ENCODE data around the gene ABLIM2. TPM values are rescaled to one million over a fixed set of nuclear protein-coding genes. Genes with fewer than 3 reads are reported as not detected.

The ABLIM2 gene
- total and polyA plus RNA-seq, 2 of the 4 experiments (the other 2 are of a cell fraction): under 0.01 to 0.10 TPM

- H3K4me2 ChIP-seq (ENCODE audit: low read depth, low read length): no peak overlapping the region
- no peak overlapping the region for H3K23ac ChIP-seq (ENCODE audit: low read depth, low read length)
- no peak overlapping the region for H2BK15ac ChIP-seq (ENCODE audit: low read depth, low read length)
- in situ Hi-C loops (cut with MboI; ENCODE audit: low sequenced_read_pairs): no loop called here
- no peak overlapping the region for H2AFZ ChIP-seq (replicated peaks; ENCODE audit: low read length, poor library complexity)
- H3K4ac ChIP-seq (ENCODE audit: low read depth, low read length): no peak overlapping the region
- no peak overlapping the region for H3K9ac ChIP-seq (ENCODE audit: low read depth, low read length)
- no peak overlapping the region for H3K27ac ChIP-seq (ENCODE audit: insufficient read depth, low read length)
- CTCF ChIA-PET: no interaction called here
- no peaks in the 10 kb centered on the region for H3K9me1 ChIP-seq (ENCODE audit: insufficient read depth, low read length)
- no peak overlapping the region for H4K5ac ChIP-seq (ENCODE audit: low read depth, low read length)
- H3K56ac ChIP-seq (ENCODE audit: extremely low read depth, insufficient read depth, low read length): no peak overlapping the region
- no peak overlapping the region for H2AK5ac ChIP-seq (ENCODE audit: low read depth, low read length)
- no peak overlapping the region for H3K4me3 ChIP-seq (ENCODE audit: insufficient read depth, low read depth, low read length)
- WGBS, 2 experiments (ENCODE audit: extremely low coverage in 2 of 2, insufficient read length in 1 of 2): no CpG with 5 or more reads among the region's 8 CpGs
- no peak overlapping the region for H3K14ac ChIP-seq (replicated peaks; ENCODE audit: low read depth, low read length)
- no peaks in the 10 kb centered on the region for H3K79me1 ChIP-seq (ENCODE audit: low read depth in 1 of 2, low read length in 2 of 2)
- no peaks in the 10 kb centered on the region for H3K36me3 ChIP-seq (ENCODE audit: control insufficient read depth, insufficient read depth, low read length)
- BruUV-seq (replicated peaks): no TSS peak
- H2BK120ac ChIP-seq (ENCODE audit: low read depth, low read length): no peak overlapping the region
- no peak overlapping the region for H2BK5ac ChIP-seq (ENCODE audit: low read depth, low read length, poor library complexity, severe bottlenecking)
- H3K4me1 ChIP-seq (ENCODE audit: control insufficient read depth, insufficient read depth, low read length): no peaks in the 10 kb centered on the region
- intact Hi-C loops (cut with micrococcal nuclease): no loop called here
- H4K8ac ChIP-seq (ENCODE audit: low read depth in 2 of 2, low read length in 2 of 2): no peak overlapping the region
- no peak overlapping the region for H2BK20ac ChIP-seq (ENCODE audit: low read depth, low read length)
- no peaks in the 10 kb centered on the region for H4K20me1 ChIP-seq (ENCODE audit: insufficient read depth, low read length)
- H2AK9ac ChIP-seq (replicated peaks; ENCODE audit: low read depth, low read length, poor library complexity): no peak overlapping the region
- peaks cover 38% of the 10 kb centered on the region for H3K27me3 ChIP-seq (ENCODE audit: control insufficient read depth, insufficient read depth, low read length)
- DNase-seq (no peak), ATAC-seq (ENCODE audit: low read depth) (no peak)
- dilution Hi-C loops (cut with HindIII; ENCODE audit: low sequenced_read_pairs, unreplicated experiment): no loop called here
- no peak overlapping the region for H4K91ac ChIP-seq (ENCODE audit: insufficient read depth, low read depth, low read length)
- H3K9me3 ChIP-seq (ENCODE audit: control insufficient read depth, insufficient read depth, low read length): peaks cover 7% of the 10 kb centered on the region
- POLR2A ChIA-PET (ENCODE audit: unreplicated experiment): no interaction called here
- no peak for TF ChIP-seq MAZ (IDR thresholded peaks at IDR 0.05; ENCODE audit: borderline replicate concordance, low read depth, low read length)
- TF ChIP-seq CTCF (conservative IDR thresholded peaks at IDR 0.05; ENCODE audit: low read depth, low read length): no peak
- TF ChIP-seq CEBPB (IDR thresholded peaks at IDR 0.05; ENCODE audit: low read depth, low read length): no peak
- no peak for TF ChIP-seq POLR2A (IDR thresholded peaks at IDR 0.05; ENCODE audit: low read depth, low read length)
- TF ChIP-seq RFX5 (IDR thresholded peaks at IDR 0.05; ENCODE audit: low read depth, low read length): no peak
- TF ChIP-seq USF2 (IDR thresholded peaks at IDR 0.05; ENCODE audit: low read depth, low read length): no peak
- no peak for TF ChIP-seq CHD1 (IDR thresholded peaks at IDR 0.05; ENCODE audit: low read depth, low read length)
- no peak for TF ChIP-seq RAD21 (IDR thresholded peaks at IDR 0.05; ENCODE audit: low read length)
- no peak for TF ChIP-seq BHLHE40 (IDR thresholded peaks at IDR 0.05; ENCODE audit: low read depth, low read length)
- no peak overlapping the region for H3K18ac ChIP-seq (ENCODE audit: low read depth, low read length)
Measured at GRCh38 chr4:8097721-8098345, 60.8 kb downstream of the ABLIM2 start.
